Measurements from ENCODE around the gene SH3PXD2B. TPM values are rescaled to one million over a fixed set of nuclear protein-coding genes. Genes with fewer than 3 reads are reported as not detected.
A peak's percentile ranks its signal among the peaks of the same experiment; 100 is the strongest.

Gene SH3PXD2B
- total and polyA plus RNA-seq, 2 of the 13 experiments (the other 11 are each of a cell fraction or from before 2014, with no cell fraction given) = 3.4 to 4.6 TPM

DNA sequence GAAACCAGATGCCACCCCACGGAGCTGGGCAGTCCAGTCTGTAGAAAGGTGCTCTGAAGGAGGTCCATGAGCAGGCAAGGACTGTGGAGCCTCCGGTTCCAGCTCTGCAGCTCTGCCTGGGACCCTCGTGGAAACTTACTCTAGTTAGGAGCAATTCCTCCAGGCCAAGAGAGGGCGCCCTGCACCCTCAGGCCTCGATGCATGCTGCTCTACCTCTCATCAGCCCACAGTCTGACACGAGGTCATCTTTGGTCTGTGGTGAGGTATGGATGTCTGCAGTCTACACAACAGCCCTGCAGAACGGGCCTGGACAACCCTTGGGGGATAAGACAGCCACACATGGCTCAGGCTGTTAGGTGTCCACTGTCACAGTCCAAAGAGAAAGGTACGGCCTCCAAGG lies 120.1 kb downstream of the SH3PXD2B start:
- Histone ChIP-seq H4K20me1 (ENCODE audit: insufficient read depth, low read length) (no peaks in the 10 kb centered on the region), H2AFZ (ENCODE audit: low read length) (no peak overlapping the region), H3K9ac (ENCODE audit: insufficient read depth, low read depth, low read length) (no peak overlapping the region), H3K4me1 (ENCODE audit: insufficient read depth, low read length) (peaks cover 5% of the 10 kb centered on the region; the same call in 1 of the 2 replicates), H3K27me3 (ENCODE audit: control insufficient read depth in 1 of 2, insufficient read depth in 2 of 2, low read length in 2 of 2) (no peaks in the 10 kb centered on the region; a peak in 1 of 5 replicates), H3K4me2 (ENCODE audit: low read depth, low read length) (no peak overlapping the region), H3K79me2 (ENCODE audit: insufficient read depth, low read length) (no peaks in the 10 kb centered on the region), H3K27ac (ENCODE audit: extremely low read length, insufficient read depth, low read length) (no peak overlapping the region), H3K36me3 (replicated peaks in 1 of 2; ENCODE audit: control insufficient read depth in 1 of 2, insufficient read depth in 2 of 2, low read length in 2 of 2) (no peaks in the 10 kb centered on the region), H3K9me3 (ENCODE audit: low read length) (no peaks in the 10 kb centered on the region), H3K4me3 (replicated peaks in 1 of 3; ENCODE audit: insufficient read depth in 1 of 3, low read depth in 2 of 3, low read length in 3 of 3) (no peak overlapping the region)
- DNase-seq (ENCODE audit: low spot score) (no peak), ATAC-seq (peak; percentile 71), FAIRE-seq (no peak)
- intact Hi-C loops (cut with micrococcal nuclease; ENCODE audit: unreplicated experiment) = no loop called here
- in situ Hi-C loops (cut with HindIII; ENCODE audit: extremely low pct_ligation_motif_present, low pct_unique_long_range_greater_than_20kb) = no loop called here
- ChIA-PET CTCF (ENCODE audit: low intra/inter-chr PET ratio, low total read pairs) (no interaction called here), POLR2A (no interaction called here)
- WGBS (ENCODE audit: low lambda C conversion rate) = 74% methylated on average over 3 of the region's 8 CpGs
- no TSS peak for BruUV-seq (replicated peaks)
- TF ChIP-seq, protein P1, sequence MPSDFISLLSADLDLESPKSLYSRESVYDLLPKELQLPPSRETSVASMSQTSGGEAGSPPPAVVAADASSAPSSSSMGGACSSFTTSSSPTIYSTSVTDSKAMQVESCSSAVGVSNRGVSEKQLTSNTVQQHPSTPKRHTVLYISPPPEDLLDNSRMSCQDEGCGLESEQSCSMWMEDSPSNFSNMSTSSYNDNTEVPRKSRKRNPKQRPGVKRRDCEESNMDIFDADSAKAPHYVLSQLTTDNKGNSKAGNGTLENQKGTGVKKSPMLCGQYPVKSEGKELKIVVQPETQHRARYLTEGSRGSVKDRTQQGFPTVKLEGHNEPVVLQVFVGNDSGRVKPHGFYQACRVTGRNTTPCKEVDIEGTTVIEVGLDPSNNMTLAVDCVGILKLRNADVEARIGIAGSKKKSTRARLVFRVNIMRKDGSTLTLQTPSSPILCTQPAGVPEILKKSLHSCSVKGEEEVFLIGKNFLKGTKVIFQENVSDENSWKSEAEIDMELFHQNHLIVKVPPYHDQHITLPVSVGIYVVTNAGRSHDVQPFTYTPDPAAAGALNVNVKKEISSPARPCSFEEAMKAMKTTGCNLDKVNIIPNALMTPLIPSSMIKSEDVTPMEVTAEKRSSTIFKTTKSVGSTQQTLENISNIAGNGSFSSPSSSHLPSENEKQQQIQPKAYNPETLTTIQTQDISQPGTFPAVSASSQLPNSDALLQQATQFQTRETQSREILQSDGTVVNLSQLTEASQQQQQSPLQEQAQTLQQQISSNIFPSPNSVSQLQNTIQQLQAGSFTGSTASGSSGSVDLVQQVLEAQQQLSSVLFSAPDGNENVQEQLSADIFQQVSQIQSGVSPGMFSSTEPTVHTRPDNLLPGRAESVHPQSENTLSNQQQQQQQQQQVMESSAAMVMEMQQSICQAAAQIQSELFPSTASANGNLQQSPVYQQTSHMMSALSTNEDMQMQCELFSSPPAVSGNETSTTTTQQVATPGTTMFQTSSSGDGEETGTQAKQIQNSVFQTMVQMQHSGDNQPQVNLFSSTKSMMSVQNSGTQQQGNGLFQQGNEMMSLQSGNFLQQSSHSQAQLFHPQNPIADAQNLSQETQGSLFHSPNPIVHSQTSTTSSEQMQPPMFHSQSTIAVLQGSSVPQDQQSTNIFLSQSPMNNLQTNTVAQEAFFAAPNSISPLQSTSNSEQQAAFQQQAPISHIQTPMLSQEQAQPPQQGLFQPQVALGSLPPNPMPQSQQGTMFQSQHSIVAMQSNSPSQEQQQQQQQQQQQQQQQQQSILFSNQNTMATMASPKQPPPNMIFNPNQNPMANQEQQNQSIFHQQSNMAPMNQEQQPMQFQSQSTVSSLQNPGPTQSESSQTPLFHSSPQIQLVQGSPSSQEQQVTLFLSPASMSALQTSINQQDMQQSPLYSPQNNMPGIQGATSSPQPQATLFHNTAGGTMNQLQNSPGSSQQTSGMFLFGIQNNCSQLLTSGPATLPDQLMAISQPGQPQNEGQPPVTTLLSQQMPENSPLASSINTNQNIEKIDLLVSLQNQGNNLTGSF (CRISPR knock-in tag; IDR thresholded peaks at IDR 0.05) = no peak
- no peak for TF ChIP-seq HOXA5 (CRISPR knock-in tag; IDR thresholded peaks at IDR 0.05)
- no peak for TF ChIP-seq ZNF615 (CRISPR knock-in tag; IDR thresholded peaks at IDR 0.05; ENCODE audit: borderline replicate concordance)
- TF ChIP-seq ELF3 (CRISPR knock-in tag; IDR thresholded peaks at IDR 0.05) = no peak
- no peak for TF ChIP-seq MXD4 (CRISPR knock-in tag; IDR thresholded peaks at IDR 0.05)
- no peak for TF ChIP-seq ZBTB7A (CRISPR knock-in tag; IDR thresholded peaks at IDR 0.05)
- no peak for TF ChIP-seq ZBTB7B (CRISPR knock-in tag; IDR thresholded peaks at IDR 0.05)
- TF ChIP-seq KDM2A (CRISPR knock-in tag; IDR thresholded peaks at IDR 0.05; ENCODE audit: borderline replicate concordance, low read depth) = peak; percentile 52; the same call in 1 of the 2 replicates
- TF ChIP-seq SOX6 (IDR thresholded peaks at IDR 0.05) = no peak
- TF ChIP-seq SOX6 (CRISPR knock-in tag; IDR thresholded peaks at IDR 0.05) = no peak
- TF ChIP-seq ZNF580 (CRISPR knock-in tag; IDR thresholded peaks at IDR 0.05; ENCODE audit: borderline replicate concordance, low read depth) = no peak
- TF ChIP-seq CTCF (CRISPR knock-in tag; IDR thresholded peaks at IDR 0.05) = peak; percentile 65
- TF ChIP-seq ZNF503 (CRISPR knock-in tag; IDR thresholded peaks at IDR 0.05) = no peak
- no peak for TF ChIP-seq ZNF121 (CRISPR knock-in tag; IDR thresholded peaks at IDR 0.05)
- no peak for TF ChIP-seq ZNF83 (CRISPR knock-in tag; IDR thresholded peaks at IDR 0.05; ENCODE audit: borderline replicate concordance)
- TF ChIP-seq MAX (IDR thresholded peaks at IDR 0.05) = peak; percentile 66; the same call in 1 of the 2 replicates
- TF ChIP-seq, protein P2, sequence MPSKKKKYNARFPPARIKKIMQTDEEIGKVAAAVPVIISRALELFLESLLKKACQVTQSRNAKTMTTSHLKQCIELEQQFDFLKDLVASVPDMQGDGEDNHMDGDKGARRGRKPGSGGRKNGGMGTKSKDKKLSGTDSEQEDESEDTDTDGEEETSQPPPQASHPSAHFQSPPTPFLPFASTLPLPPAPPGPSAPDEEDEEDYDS (CRISPR knock-in tag; IDR thresholded peaks at IDR 0.05) = no peak
